HG03342 (cell line): ENCODE measurements around the gene CCNJL.
"Not testable (repeated sequence)": the region's sequence is repeated elsewhere in the genome, so short reads cannot be mapped to it uniquely, and the experiment has no call there.

ENCODE experiments used
- ATAC-seq: cut with Tn5 transposase; IDR thresholded peaks from one replicate; pipeline ENCODE4 v1.9.1; 2021; ENCODE audit warnings: mild to moderate bottlenecking, moderate library complexity; ENCODE audit not compliant: unreplicated experiment

CCNJL gene

GRCh38 chr5:160262151-160263074, 50.0 kb downstream of the CCNJL start:
- no peak for ATAC-seq

GRCh38 chr5:160260881-160261815, 51.2 kb downstream of the CCNJL start:
- peak; percentile 58 for ATAC-seq

GRCh38 chr5:160260006-160260775, 52.2 kb downstream of the CCNJL start:
- no peak for ATAC-seq

- no peak for ATAC-seq
Observed at GRCh38 chr5:160259341-160259740, 53.0 kb downstream of the CCNJL start.

- no peak for ATAC-seq
Observed at GRCh38 chr5:160254706-160255105, 57.7 kb downstream of the CCNJL start.

- ATAC-seq: no peak
Observed at GRCh38 chr5:160253441-160253840, 58.9 kb downstream of the CCNJL start.

- ATAC-seq: no peak
Observed at GRCh38 chr5:160252916-160253315, 59.4 kb downstream of the CCNJL start.

- no peak for ATAC-seq
Observed at GRCh38 chr5:160251406-160252155, 60.8 kb downstream of the CCNJL start.

GRCh38 chr5:160250826-160251225, 61.5 kb downstream of the CCNJL start:
- ATAC-seq: no peak

- no peak for ATAC-seq
Observed at GRCh38 chr5:160250226-160250625, 62.1 kb downstream of the CCNJL start.

GRCh38 chr5:160249570-160249969, 62.8 kb downstream of the CCNJL start:
- ATAC-seq: not testable (repeated sequence)

- no peak for ATAC-seq
Observed at GRCh38 chr5:160245506-160246086, 66.8 kb downstream of the CCNJL start.

GRCh38 chr5:160242145-160242544, 70.2 kb downstream of the CCNJL start:
- ATAC-seq: no peak

GRCh38 chr5:160240350-160240749, 72.0 kb downstream of the CCNJL start:
- ATAC-seq: no peak

GRCh38 chr5:160237571-160238093, 74.7 kb downstream of the CCNJL start:
- no peak for ATAC-seq

GRCh38 chr5:160235731-160236130, 76.6 kb downstream of the CCNJL start:
- no peak for ATAC-seq

- no peak for ATAC-seq
Observed at GRCh38 chr5:160233215-160233614, 79.1 kb downstream of the CCNJL start.

GRCh38 chr5:160231783-160232342, 80.5 kb downstream of the CCNJL start:
- ATAC-seq: peak; percentile 33
